Head of caudate nucleus (tissue), 42 donors: ENCODE data around the gene SPRED3.
"Not testable (repeated sequence)": the region's sequence is repeated elsewhere in the genome, so short reads cannot be mapped to it uniquely, and the experiment has no call there.

Experiments
- DNase-seq, 42 donors: peaks; one replicate each; pipeline versions ENCODE4 v3.0.0 to v3.0.0-alpha.2; 2020 to 2021; ENCODE audit warnings: mixed read lengths in 7 of 42
- intact Hi-C: fragments of 100-400 bp; cut with DNase I; formaldehyde crosslinking; loops from one replicate; pipeline ENCODE4 v1.15.0; 2022

SPRED3 gene

DNA sequence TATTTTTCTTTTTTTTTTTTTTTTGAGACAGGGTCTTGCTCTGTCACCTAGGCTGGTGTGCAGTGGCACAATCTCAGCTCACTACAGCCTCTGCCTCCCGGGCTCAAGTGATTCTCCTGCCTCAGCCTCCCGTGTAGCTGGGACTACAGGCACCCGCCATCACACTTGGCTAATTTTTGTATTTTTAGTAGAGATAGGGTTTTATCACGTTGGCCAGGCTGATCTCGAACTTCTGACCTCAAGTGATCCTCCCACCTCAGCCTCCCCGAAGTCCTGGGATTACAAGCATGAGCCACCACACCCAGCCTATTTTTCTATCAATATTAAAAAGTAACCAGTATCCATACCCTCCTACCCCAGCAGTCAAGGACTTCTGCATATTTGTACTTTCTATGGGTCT, 21.9 kb downstream of the SPRED3 start:
- intact Hi-C loops, DNase-seq: not testable (repeated sequence)

- DNase-seq: no peak
- intact Hi-C loops: no loop called here
These were observed 22.7 kb downstream of the SPRED3 start for GRCh38 chr19:38411041-38411712.

DNA sequence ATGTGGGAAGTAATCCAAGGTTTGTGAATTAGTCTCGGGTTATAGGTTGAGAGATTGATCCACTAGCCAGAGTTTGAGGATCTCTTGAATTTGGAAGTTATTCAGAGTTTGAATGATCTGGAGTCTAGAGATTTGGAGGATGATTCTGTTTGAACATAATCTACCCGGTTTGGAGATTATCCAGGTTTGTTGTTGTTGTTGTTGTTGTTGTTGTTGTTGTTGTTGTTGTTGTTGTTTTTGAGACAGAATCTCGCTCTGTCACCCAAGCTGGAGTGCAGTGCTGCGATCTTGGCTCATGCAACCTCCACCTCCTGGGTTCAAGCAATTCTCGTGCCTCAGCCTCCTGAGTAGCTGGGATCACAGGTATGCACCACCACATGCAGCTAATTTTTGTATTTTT, 23.4 kb downstream of the SPRED3 start:
- intact Hi-C loops, DNase-seq: not testable (repeated sequence)

DNA sequence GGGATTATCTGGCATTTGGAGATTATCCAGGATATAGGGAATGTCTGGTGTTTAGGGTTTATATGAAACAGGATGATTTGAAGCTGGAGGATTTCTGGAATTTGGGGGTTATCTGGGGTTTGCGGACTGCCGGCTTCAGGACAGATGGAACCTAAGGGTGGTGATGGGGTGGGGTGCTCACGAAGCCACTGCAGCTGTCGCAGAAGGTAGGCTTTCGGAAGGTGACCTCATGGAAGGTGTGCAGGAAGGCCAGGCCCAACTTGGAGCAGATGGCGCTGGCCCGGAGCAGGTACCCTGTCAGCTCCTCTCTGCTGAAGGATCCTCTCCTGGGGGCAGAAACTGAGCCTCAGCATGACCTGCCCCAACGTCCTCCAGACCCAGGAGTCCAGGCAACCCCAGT, 24.0 kb downstream of the SPRED3 start:
- DNase-seq: no peak
- intact Hi-C loops: no loop called here

- no peak for DNase-seq
- intact Hi-C loops: no loop called here
These were observed 24.5 kb downstream of the SPRED3 start for GRCh38 chr19:38412961-38413360.

GRCh38 chr19:38413416-38413815, 24.9 kb downstream of the SPRED3 start:
- no peak for DNase-seq
- intact Hi-C loops: no loop called here

- intact Hi-C loops: no loop called here
These were observed 28.6 kb downstream of the SPRED3 start for GRCh38 chr19:38417146-38417543.

GRCh38 chr19:38417544-38418506, 29.3 kb downstream of the SPRED3 start:
- intact Hi-C loops: no loop called here
- peak in 31 of 42 donors; percentile 8 to 57 (median 24) for DNase-seq

More at GRCh38 chr19:38417146-38417543, 28.6 kb downstream of the SPRED3 start:
- DNase-seq: no peak

GRCh38 chr19:38420935-38421334, 32.4 kb downstream of the SPRED3 start:
- intact Hi-C loops: no loop called here
- no peak for DNase-seq

- no peak for DNase-seq
- intact Hi-C loops: no loop called here
These were observed 33.4 kb downstream of the SPRED3 start for GRCh38 chr19:38421856-38422255.

DNA sequence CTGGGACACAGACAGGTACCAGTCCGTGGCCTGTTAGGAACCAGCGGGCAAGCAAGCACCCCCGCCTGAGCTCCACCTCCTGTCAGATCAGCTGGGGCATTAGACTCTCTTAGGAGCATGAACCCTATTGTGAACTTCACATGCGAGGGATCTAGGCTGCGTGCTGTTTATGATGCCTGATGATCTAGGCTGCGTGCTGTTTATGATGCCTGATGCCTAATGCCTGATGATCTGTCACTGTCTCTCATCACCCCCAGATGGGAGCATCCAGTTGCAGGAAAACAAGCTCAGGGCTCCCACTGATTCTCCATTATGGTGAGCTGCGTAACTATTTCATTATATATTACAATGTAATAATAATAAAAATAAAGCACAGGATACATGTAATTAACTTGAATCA, 33.9 kb downstream of the SPRED3 start:
- no peak for DNase-seq
- intact Hi-C loops: no loop called here

DNA sequence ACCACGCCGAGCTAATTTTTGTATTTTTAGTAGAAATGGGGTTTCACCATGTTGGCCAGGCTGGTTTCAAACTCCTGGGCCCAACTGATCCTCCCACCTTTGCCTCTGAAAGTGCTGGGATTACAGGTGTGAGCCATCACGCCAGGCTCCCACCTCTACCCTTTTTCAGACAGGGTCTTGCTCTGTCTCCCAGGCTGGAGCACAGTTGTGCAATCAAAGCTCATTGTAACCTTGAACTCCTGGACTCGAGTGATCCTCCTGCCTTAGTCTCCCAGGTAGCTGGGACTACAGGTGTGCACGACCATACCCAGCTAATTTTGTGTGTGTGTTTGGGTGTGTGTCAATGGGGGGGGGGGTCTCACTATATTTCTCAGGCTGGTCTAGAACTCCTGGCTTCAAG, 35.8 kb downstream of the SPRED3 start:
- DNase-seq: no peak
- intact Hi-C loops: no loop called here

DNA sequence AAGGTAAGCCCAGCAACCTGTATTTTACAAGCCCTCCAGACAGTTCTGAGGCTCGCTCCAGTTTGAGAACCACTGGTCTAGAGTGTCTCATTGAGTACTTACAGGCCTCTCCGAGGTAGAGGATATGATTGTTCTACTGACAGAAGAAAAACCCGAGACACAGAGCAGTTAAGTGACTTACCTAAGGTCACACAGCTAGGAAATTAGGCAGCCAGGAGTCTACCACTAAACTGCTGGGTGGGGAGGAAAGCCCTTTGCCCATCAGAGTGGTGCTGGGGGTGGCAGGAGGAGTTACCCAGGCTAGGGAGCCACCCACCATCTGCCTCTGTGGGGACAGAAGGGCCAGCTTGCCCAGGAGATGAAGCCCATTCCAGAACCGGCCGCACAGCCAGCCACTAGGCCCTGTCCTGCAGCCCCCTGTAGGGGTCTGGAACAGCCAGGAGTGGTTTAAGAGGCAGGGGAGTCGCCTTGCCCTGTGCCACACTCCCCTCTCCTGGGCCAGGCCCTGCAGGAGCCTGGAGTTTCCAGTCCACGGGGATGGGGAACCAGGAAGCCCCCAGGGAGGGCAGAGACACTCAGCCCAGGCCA, 36.8 kb downstream of the SPRED3 start:
- no peak for DNase-seq
- intact Hi-C loops: no loop called here

DNA sequence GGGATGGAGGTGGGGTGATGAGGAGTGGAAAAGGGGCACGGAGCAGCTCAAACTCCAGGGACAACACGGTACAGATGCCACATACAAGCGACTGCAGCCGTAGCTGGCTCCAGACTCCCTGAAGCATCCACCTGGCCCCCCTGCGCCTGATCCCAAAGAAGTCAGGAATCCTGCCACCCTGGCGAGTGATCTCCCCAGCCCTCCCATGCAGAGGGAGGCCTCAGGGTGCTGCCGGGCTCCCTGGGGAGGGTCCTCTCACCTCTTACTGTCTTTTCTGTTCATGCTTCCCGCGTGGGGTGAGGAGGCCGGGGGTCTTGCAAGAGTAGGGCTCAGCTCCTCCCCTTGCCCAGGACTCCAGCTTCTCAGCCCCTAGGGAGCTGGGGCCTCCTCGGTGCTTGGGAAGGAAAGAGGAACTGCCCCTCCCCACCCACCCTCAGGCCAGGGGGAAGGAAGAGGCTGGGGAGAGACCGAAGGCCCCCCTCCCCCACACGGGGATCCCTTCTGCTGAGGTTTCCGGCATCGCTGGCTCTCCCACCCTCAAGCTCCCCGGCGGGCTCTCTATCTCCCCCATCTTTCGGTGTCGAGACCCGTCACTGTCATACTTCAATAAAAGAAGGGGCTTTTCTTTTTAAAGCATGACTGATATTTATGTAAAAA, 37.4 kb downstream of the SPRED3 start, which contains the start of gene RASGRP4:
Gene RASGRP4, minus strand, starts transcription at position 410 of the 657 bp plus-strand sequence. Its CDS starts 128 bp downstream, at position 282.
- intact Hi-C loops: no loop called here
- DNase-seq: peak in 28 of 42 donors; percentile 4 to 55 (median 29)

GRCh38 chr19:38427035-38427677, 38.7 kb downstream of the SPRED3 start:
- intact Hi-C loops: not testable (repeated sequence)

DNA sequence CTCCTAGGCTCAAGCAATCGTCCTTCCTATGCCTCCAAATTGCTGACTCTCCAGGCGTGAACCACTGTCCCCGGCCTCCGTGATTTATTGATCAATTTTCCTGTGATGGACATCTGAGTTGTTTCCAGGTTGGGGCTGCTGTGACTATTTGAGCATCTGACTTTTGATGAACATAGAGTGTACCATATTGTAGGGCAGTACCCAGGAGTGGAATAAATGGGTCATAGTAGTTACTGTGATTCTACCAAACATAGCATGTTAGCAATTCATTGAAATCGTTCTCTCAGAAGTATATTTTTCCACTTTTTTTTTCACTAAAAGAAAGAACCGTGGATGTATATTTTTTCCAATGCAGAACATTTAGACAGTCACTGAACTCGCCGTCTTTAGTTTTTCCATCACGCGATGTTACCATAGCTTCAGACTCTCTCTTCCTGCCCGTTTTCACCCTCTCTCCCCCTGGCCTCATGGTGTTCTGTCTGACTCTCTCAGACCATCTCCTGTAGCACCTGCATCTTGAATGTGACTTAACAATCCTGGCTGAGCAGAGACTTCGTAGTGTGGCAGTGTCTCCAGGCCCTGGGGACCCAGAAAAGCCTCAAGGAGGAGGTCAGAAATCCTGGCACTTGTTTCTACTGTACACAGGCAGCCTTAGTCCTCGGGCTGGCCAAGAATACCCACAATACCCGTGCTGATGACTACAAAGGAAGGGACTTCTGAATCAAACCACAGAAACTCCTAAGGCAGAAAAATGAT, 40.7 kb downstream of the SPRED3 start:
- DNase-seq: no peak
- intact Hi-C loops: no loop called here

More at GRCh38 chr19:38427035-38427677, 38.7 kb downstream of the SPRED3 start:
- DNase-seq: not testable (repeated sequence)

DNA sequence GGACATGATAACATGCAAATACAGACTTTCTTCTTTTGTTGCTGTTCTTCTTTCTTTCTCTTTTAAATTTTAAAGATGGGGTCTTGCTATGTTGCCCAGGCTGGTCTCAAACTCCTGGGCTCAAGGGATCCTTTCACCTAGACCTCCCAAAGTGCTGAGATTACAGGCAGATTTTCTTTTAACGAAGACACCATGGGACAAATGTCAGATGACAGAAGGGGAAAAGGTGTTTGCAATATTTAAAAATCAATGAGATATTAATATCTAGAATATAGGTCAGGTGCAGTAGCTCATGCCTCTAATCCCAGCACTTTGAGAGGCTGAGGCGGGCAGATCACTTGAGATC, 41.3 kb downstream of the SPRED3 start:
- intact Hi-C loops: no loop called here
- DNase-seq: no peak

DNA sequence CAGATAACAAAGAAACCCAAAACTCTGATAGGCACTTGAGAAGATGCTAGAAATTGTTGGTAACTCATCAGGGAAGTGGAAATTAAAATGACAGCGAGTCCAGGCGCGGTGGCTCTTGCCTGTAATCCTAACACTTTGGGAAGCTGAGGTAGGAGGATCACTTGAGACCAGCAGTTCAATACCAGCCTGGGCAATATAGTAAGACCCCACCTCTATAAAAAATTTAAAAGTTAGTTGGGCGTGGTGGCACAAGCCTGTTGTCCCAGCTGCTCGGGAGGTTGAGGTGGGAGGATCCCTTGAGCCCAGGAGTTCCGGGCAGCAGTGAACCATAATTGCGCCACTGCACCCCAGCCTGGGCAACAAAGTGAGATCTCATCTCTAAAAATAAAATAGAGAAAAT, 42.4 kb downstream of the SPRED3 start:
- no peak for DNase-seq
- intact Hi-C loops: no loop called here
